Progenitor cell of endocrine pancreas (in vitro differentiated cells): ENCODE data around the gene FAM76A. TPM values are rescaled to one million over a fixed set of nuclear protein-coding genes. Genes with fewer than 3 reads are reported as not detected.

Experiments
- DNase-seq: peaks from one replicate; pipeline ENCODE4 v3.0.0; 2021; ENCODE audit warnings: low spot score; ENCODE audit not compliant: unreplicated experiment
- H3K27ac Mint-ChIP-seq: 2 replicates; pipeline ENCODE4 v1.8.0; 2021; ENCODE audit warnings: mild to moderate bottlenecking, moderate library complexity, mixed read lengths
- H3K27me3 Mint-ChIP-seq: 2 replicates; pipeline ENCODE4 v1.8.0; 2021; ENCODE audit warnings: mixed read lengths
- H3K36me3 Mint-ChIP-seq: 2 replicates; pipeline ENCODE4 v1.8.0; 2022; ENCODE audit warnings: mixed read lengths; ENCODE audit not compliant: insufficient read depth
- H3K4me1 Mint-ChIP-seq: 2 replicates; pipeline ENCODE4 v1.8.0; 2021; ENCODE audit warnings: low read depth, mixed read lengths
- H3K4me3 Mint-ChIP-seq: 2 replicates; pipeline ENCODE4 v1.8.0; 2021; ENCODE audit warnings: low read depth, mild to moderate bottlenecking, moderate library complexity, mixed read lengths
- H3K9me3 Mint-ChIP-seq: 2 replicates; pipeline ENCODE4 v1.8.0; 2021; ENCODE audit warnings: low read depth, mixed read lengths
- total RNA-seq: library from RNA; stranded (reverse); gene quantifications from 2 replicates; pipeline ENCODE4 v1.2.1, GENCODE V29; 2021
- TF ChIP-seq, protein P1 (sequence below): fragments of 200-600 bp; sonication (generic); IDR thresholded peaks from one replicate; pipeline ENCODE4 v1.5.0; 2021; ENCODE audit warnings: antibody characterized with exemption, mild to moderate bottlenecking; ENCODE audit not compliant: unreplicated experiment

Gene FAM76A
- total RNA-seq, 1 donor from 2014 or later, result 14.7 TPM

DNA sequence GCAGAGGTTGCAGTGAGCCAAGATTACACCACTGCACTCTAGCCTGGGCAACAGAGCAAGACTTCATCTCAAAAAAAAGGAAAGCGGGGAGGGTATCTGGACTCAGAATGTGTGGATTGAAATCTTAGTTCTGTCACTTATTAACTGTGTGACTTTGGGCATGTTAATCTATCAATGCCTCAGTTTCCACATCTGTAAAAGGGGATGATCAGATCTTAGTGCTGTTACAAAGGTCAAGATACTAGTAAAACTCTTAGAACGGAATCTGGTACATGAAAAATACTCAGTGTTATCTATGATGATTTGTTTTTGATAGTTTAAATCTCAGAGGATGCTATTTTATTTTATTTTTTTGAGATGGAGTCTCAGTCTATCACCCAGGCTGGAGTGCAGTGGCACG is 10.5 kb downstream of the FAM76A start:
- peaks cover 18% of the 10 kb centered on the region for H3K36me3 Mint-ChIP-seq
- TF ChIP-seq, protein P1, sequence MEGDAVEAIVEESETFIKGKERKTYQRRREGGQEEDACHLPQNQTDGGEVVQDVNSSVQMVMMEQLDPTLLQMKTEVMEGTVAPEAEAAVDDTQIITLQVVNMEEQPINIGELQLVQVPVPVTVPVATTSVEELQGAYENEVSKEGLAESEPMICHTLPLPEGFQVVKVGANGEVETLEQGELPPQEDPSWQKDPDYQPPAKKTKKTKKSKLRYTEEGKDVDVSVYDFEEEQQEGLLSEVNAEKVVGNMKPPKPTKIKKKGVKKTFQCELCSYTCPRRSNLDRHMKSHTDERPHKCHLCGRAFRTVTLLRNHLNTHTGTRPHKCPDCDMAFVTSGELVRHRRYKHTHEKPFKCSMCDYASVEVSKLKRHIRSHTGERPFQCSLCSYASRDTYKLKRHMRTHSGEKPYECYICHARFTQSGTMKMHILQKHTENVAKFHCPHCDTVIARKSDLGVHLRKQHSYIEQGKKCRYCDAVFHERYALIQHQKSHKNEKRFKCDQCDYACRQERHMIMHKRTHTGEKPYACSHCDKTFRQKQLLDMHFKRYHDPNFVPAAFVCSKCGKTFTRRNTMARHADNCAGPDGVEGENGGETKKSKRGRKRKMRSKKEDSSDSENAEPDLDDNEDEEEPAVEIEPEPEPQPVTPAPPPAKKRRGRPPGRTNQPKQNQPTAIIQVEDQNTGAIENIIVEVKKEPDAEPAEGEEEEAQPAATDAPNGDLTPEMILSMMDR, result no peak
- H3K27ac Mint-ChIP-seq, result no peak overlapping the region

DNA sequence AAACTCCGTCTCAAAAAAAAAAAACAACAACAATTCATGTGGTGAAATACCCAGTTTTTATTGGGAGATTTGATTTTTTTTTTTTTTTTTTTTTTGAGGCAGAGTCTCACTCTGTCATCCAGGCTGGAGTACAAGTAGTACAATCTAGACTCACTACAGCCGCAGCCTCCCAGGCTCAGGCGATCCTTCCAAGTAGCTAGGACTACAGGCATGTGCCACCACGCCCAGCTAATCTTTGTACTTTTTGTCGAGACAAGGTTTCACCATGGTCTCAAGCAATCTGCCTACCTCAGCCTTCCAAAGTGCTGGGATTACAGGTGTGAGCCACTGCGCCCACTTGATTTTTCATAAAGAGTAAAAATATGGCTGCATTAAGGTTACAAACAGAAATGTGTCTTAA is 15.4 kb downstream of the FAM76A start:
- TF ChIP-seq, protein P1, result no peak
- Mint-ChIP-seq H3K4me3 (no peak overlapping the region), H3K27me3 (no peaks in the 10 kb centered on the region), H3K9me3 (no peaks in the 10 kb centered on the region), H3K27ac (no peak overlapping the region), H3K4me1 (no peaks in the 10 kb centered on the region), H3K36me3 (peaks cover 18% of the 10 kb centered on the region)
- no peak for DNase-seq

More for the DNA sequence above, 10.5 kb downstream of the FAM76A start:
- H3K27me3 Mint-ChIP-seq, result no peaks in the 10 kb centered on the region
- no peaks in the 10 kb centered on the region for H3K9me3 Mint-ChIP-seq
- H3K4me1 Mint-ChIP-seq, result no peaks in the 10 kb centered on the region
- no peak for DNase-seq
- no peak overlapping the region for H3K4me3 Mint-ChIP-seq

DNA sequence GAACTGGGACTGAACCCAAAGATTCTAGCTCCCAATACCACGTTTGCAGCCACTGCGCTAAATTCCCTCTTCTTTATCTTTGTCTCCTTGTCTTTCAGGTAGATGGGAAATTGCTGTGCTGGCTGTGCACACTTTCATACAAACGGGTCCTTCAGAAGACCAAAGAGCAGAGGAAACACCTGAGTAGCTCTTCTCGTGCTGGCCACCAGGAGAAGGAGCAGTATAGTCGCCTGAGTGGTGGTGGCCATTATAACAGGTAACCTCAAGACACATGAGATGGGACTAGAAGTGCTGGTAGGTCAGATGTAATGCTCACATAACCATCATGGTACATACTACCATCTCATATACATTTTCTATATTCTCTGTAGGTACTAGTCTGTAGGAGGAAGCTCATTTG is 18.8 kb downstream of the FAM76A start:
- Mint-ChIP-seq H3K36me3 (peaks cover 20% of the 10 kb centered on the region), H3K4me3 (no peak overlapping the region), H3K27me3 (no peaks in the 10 kb centered on the region), H3K27ac (peak overlapping the region; percentile 47), H3K4me1 (no peaks in the 10 kb centered on the region), H3K9me3 (no peaks in the 10 kb centered on the region)
- TF ChIP-seq, protein P1, result no peak
- DNase-seq, result no peak

DNA sequence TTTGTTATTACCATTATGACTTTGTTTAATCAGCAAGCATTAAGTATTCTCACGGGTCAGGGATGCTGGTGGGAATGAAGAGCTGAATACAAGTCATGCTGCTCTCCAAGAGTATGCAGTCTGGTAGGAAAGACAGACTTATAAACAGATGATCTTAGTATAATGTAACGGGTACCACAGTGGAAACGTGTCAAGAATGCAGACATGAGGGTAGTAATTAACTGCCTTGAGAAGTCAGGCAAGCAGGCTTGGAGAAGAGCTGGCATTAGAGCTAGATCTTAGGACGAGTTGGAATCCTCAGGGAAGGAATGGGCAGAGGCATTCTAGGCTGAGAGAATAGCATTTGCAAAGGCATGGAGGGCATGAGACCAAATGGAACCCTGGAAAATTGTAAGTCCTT is 19.7 kb downstream of the FAM76A start:
- no peaks in the 10 kb centered on the region for H3K4me1 Mint-ChIP-seq
- TF ChIP-seq, protein P1, result no peak
- H3K36me3 Mint-ChIP-seq, result peaks cover 24% of the 10 kb centered on the region
- no peaks in the 10 kb centered on the region for H3K27me3 Mint-ChIP-seq
- H3K9me3 Mint-ChIP-seq, result no peaks in the 10 kb centered on the region
- no peak overlapping the region for H3K27ac Mint-ChIP-seq
- DNase-seq, result no peak
- no peak overlapping the region for H3K4me3 Mint-ChIP-seq

DNA sequence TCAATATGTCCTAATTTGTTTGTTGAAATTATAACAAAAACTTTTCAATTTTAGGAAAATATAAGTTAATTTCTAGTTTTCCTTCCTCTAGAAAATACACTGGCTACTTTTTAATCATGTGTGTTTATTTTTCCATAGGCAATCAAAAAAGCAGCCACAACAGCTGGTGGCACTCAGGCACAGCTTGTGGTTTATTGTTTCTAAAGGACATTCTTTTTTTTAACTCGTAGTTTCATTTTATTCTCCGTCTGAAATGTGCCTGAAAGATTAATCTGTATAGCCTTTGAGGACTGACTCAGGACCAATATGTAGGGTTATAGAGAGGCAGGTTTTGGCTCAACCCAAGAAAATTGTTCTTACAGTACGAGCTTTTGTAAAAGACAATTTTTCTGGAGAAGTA is 26.6 kb downstream of the FAM76A start:
- Mint-ChIP-seq H3K4me1 (no peaks in the 10 kb centered on the region), H3K4me3 (no peak overlapping the region), H3K9me3 (no peaks in the 10 kb centered on the region), H3K27ac (no peak overlapping the region), H3K36me3 (peaks cover 20% of the 10 kb centered on the region), H3K27me3 (no peaks in the 10 kb centered on the region)
- TF ChIP-seq, protein P1, result no peak
- DNase-seq, result no peak
